Astrocyte (in vitro differentiated cells and primary cell): Measurements from ENCODE around the gene HPRT1. TPM values are rescaled to one million over a fixed set of nuclear protein-coding genes. Genes with fewer than 3 reads are reported as not detected.

Experiments
- DNase-seq: peaks from one replicate; pipeline ENCODE4 v3.0.0-alpha.2; 2010; ENCODE audit warnings: low read depth
- FAIRE-seq: peaks from 2 replicates; lab custom pipeline; 2011; peaks lifted over from hg19 to GRCh38; lab: Jason Lieb, UNC
- H2AFZ ChIP-seq: 2 replicates; pipeline ENCODE4 v1.6.0; 2012; ENCODE audit warnings: low read depth, low read length, inconsistent platforms
- H3K27ac ChIP-seq: 2 replicates; pipeline ENCODE4 v1.5.1; 2011; ENCODE audit warnings: low read depth, low read length, inconsistent platforms
- H3K27me3 ChIP-seq: 2 replicates; pipeline ENCODE4 v1.6.0; 2011; ENCODE audit warnings: low read length, inconsistent platforms; ENCODE audit not compliant: insufficient read depth
- H3K36me3 ChIP-seq: 2 replicates; pipeline ENCODE4 v1.5.1; 2011; ENCODE audit warnings: low read length, inconsistent platforms; ENCODE audit not compliant: insufficient read depth
- H3K4me1 ChIP-seq: 2 replicates; pipeline ENCODE4 v1.5.1; 2011; ENCODE audit warnings: low read length, inconsistent platforms; ENCODE audit not compliant: insufficient read depth
- H3K4me2 ChIP-seq: 2 replicates; pipeline ENCODE4 v1.6.0; 2012; ENCODE audit warnings: low read length, inconsistent platforms
- H3K4me3 ChIP-seq: 2 replicates; pipeline ENCODE4 v1.5.1; 2011; ENCODE audit warnings: low read depth, mild to moderate bottlenecking, low read length, inconsistent platforms; ENCODE audit not compliant: insufficient read depth
- H3K79me2 ChIP-seq: 2 replicates; pipeline ENCODE4 v1.6.0; 2012; ENCODE audit warnings: mild to moderate bottlenecking, low read length, inconsistent platforms; ENCODE audit not compliant: insufficient read depth
- H3K9ac ChIP-seq: 2 replicates; pipeline ENCODE4 v1.6.0; 2012; ENCODE audit warnings: mild to moderate bottlenecking, low read length, inconsistent platforms
- H3K9me3 ChIP-seq: 2 replicates; pipeline ENCODE4 v1.5.1; 2012; ENCODE audit warnings: low read depth, mild to moderate bottlenecking, low read length, inconsistent platforms; ENCODE audit not compliant: insufficient read depth
- H4K20me1 ChIP-seq: 2 replicates; pipeline ENCODE4 v1.6.0; 2012; ENCODE audit warnings: low read length, inconsistent platforms; ENCODE audit not compliant: insufficient read depth
- H3K27ac Mint-ChIP-seq: one replicate; pipeline ENCODE4 v1.8.0; 2021; ENCODE audit warnings: mild to moderate bottlenecking, mixed read lengths; ENCODE audit not compliant: unreplicated experiment
- H3K27me3 Mint-ChIP-seq: one replicate; pipeline ENCODE4 v1.8.0; 2021; ENCODE audit warnings: low read depth, mixed read lengths; ENCODE audit not compliant: unreplicated experiment
- H3K36me3 Mint-ChIP-seq: one replicate; pipeline ENCODE4 v1.8.0; 2021; ENCODE audit warnings: low read depth, mixed read lengths; ENCODE audit not compliant: unreplicated experiment
- H3K4me1 Mint-ChIP-seq: one replicate; pipeline ENCODE4 v1.8.0; 2021; ENCODE audit warnings: low read depth, mixed read lengths; ENCODE audit not compliant: unreplicated experiment
- H3K4me3 Mint-ChIP-seq: one replicate; pipeline ENCODE4 v1.8.0; 2021; ENCODE audit warnings: mild to moderate bottlenecking, moderate library complexity, mixed read lengths; ENCODE audit not compliant: unreplicated experiment
- H3K9me3 Mint-ChIP-seq: one replicate; pipeline ENCODE4 v1.8.0; 2021; ENCODE audit warnings: mild to moderate bottlenecking, mixed read lengths; ENCODE audit not compliant: unreplicated experiment
- CTCF ChIP-seq: IDR thresholded peaks from 2 replicates; pipeline ENCODE4 v1.5.1; 2011; ENCODE audit warnings: low read depth, mild to moderate bottlenecking, inconsistent platforms, low read length, moderate library complexity; ENCODE audit not compliant: insufficient read depth
- EZH2 ChIP-seq: IDR thresholded peaks from 2 replicates; pipeline ENCODE4 v1.6.1; 2012; ENCODE audit warnings: mild to moderate bottlenecking, low read length, inconsistent platforms; ENCODE audit not compliant: insufficient read depth
- total RNA-seq: library from RNA; stranded (reverse); gene quantifications from 2 replicates; pipeline ENCODE4 v1.2.1, GENCODE V29; 2021

The HPRT1 gene
- total RNA-seq, 1 donor from 2014 or later: 20.2 TPM

GRCh38 chrX:134452596-134452995, 7.4 kb upstream of the HPRT1 start:
- Histone ChIP-seq H2AFZ (no peak overlapping the region), H3K9me3 (no peaks in the 10 kb centered on the region), H4K20me1 (no peaks in the 10 kb centered on the region), H3K4me2 (no peak overlapping the region), H3K4me1 (no peaks in the 10 kb centered on the region), H3K27me3 (no peaks in the 10 kb centered on the region), H3K4me3 (no peak overlapping the region), H3K79me2 (no peaks in the 10 kb centered on the region), H3K27ac (no peak overlapping the region), H3K36me3 (no peaks in the 10 kb centered on the region), H3K9ac (no peak overlapping the region)
- Mint-ChIP-seq H3K27ac (no peak overlapping the region), H3K9me3 (peaks cover 3% of the 10 kb centered on the region), H3K36me3 (no peaks in the 10 kb centered on the region), H3K27me3 (no peaks in the 10 kb centered on the region), H3K4me1 (no peaks in the 10 kb centered on the region), H3K4me3 (no peak overlapping the region)
- FAIRE-seq (peak; percentile 55), DNase-seq (no peak)
- TF ChIP-seq EZH2 (no peak), CTCF (no peak)

- no peak for FAIRE-seq
- TF ChIP-seq CTCF (no peak), EZH2 (no peak)
Measured at GRCh38 chrX:134453631-134454030, 6.3 kb upstream of the HPRT1 start.

GRCh38 chrX:134454506-134454905, 5.5 kb upstream of the HPRT1 start:
- Histone ChIP-seq H4K20me1 (no peaks in the 10 kb centered on the region), H3K27me3 (no peaks in the 10 kb centered on the region), H3K4me2 (no peak overlapping the region), H3K27ac (no peak overlapping the region), H3K36me3 (no peaks in the 10 kb centered on the region), H2AFZ (no peak overlapping the region), H3K4me3 (no peak overlapping the region), H3K4me1 (no peaks in the 10 kb centered on the region), H3K9me3 (no peaks in the 10 kb centered on the region), H3K9ac (no peak overlapping the region), H3K79me2 (no peaks in the 10 kb centered on the region)
- no peak for TF ChIP-seq CTCF
- TF ChIP-seq EZH2: no peak
- FAIRE-seq: no peak
- no peaks in the 10 kb centered on the region for H3K36me3 Mint-ChIP-seq
- peaks cover 3% of the 10 kb centered on the region for H3K9me3 Mint-ChIP-seq
- no peak overlapping the region for H3K4me3 Mint-ChIP-seq
- no peaks in the 10 kb centered on the region for H3K4me1 Mint-ChIP-seq
- no peaks in the 10 kb centered on the region for H3K27me3 Mint-ChIP-seq
- H3K27ac Mint-ChIP-seq: no peak overlapping the region
- DNase-seq: no peak

More at GRCh38 chrX:134453631-134454030, 6.3 kb upstream of the HPRT1 start:
- Histone ChIP-seq H3K36me3 (no peaks in the 10 kb centered on the region), H3K4me1 (no peaks in the 10 kb centered on the region), H3K4me3 (no peak overlapping the region), H3K9me3 (no peaks in the 10 kb centered on the region), H3K27me3 (no peaks in the 10 kb centered on the region), H3K9ac (no peak overlapping the region), H4K20me1 (no peaks in the 10 kb centered on the region), H3K79me2 (no peaks in the 10 kb centered on the region), H2AFZ (no peak overlapping the region), H3K27ac (no peak overlapping the region), H3K4me2 (no peak overlapping the region)
- Mint-ChIP-seq H3K27me3 (no peaks in the 10 kb centered on the region), H3K27ac (no peak overlapping the region), H3K36me3 (no peaks in the 10 kb centered on the region), H3K4me3 (no peak overlapping the region), H3K9me3 (peaks cover 3% of the 10 kb centered on the region), H3K4me1 (no peaks in the 10 kb centered on the region)
- no peak for DNase-seq
